H1 (cell line): ENCODE measurements around the gene MAK. TPM values are rescaled to one million over a fixed set of nuclear protein-coding genes. Genes with fewer than 3 reads are reported as not detected.

ENCODE experiments used
- NANOG ChIP-seq: IDR thresholded peaks from 2 replicates; pipeline ENCODE4 v1.6.1; 2011; ENCODE audit warnings: low read length, low read depth, mild to moderate bottlenecking, inconsistent platforms; ENCODE audit not compliant: insufficient read depth, poor library complexity, severe bottlenecking
- polyA plus RNA-seq, 7 experiments: library from polyadenylated mRNA; depleted of rRNA in 3 of 7; stranded (reverse) in 5 of 7; unstranded in 2 of 7; fragments of >200 nt in 5 of 7; fragments of 200-250 nt in 2 of 7; gene quantifications; 1 replicate in 5 of 7; 2 replicates in 1 of 7; 4 replicates in 1 of 7; pipeline versions ENCODE4 v1.2.1 to v1.2.3, GENCODE V29; 2011 to 2013; ENCODE audit warnings: missing spikeins in 2 of 7, mixed read lengths in 2 of 7
- total RNA-seq: library from RNA; stranded (reverse); fragmentation: NEBNext Ultra II Directional; extraction: Animal tissue kit (Norgen Biotek cat#: 25700); gene quantifications from 2 replicates; pipeline ENCODE4 v1.2.1, GENCODE V29; 2021

MAK gene
- total and polyA plus RNA-seq, 2 of the 8 experiments (the other 6 are each of a cell fraction or from before 2014, with no cell fraction given): 0.08 to 0.37 TPM

DNA sequence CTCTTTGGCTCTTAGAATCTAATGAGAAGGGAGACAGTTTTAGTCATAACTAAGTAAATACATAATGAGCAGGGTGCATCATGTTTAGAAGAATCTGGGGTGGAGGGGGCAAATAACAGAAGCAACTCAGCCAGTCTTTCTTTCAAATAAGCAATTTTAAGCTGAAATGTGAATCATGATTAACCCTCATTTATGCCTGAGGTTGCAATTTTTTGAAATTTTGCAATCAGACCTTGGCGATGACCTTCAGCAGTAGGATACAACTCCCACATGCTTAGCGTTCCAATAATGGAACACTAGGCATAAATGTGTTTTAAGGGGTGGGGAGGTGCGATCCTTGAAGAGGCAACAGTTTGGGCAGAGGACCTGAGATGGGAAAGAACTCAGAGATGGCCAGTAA, 60.1 kb downstream of the MAK start (continued):
- TF ChIP-seq NANOG: no peak
